ENCODE results near the gene CANT1. TPM values are rescaled to one million over a fixed set of nuclear protein-coding genes. Genes with fewer than 3 reads are reported as not detected.

CANT1 gene
- total RNA-seq, 3 donors from 2014 or later: 26.1 to 48.1 (median 41.0) TPM

GRCh38 chr17:78993981-78994671 is 15.4 kb downstream of the CANT1 start:
- DNase-seq (ENCODE audit: low spot score in 2 of 2): peak in 1 of 2 donors; percentile 45
- Histone ChIP-seq H3K4me3 (no peak overlapping the region), H3K27me3 (no peaks in the 10 kb centered on the region), H3K4me1 (peaks cover 0 to 28% of the 10 kb centered on the region in 2 donors), H3K27ac (no peak overlapping the region), H3K36me3 (no peaks in the 10 kb centered on the region), H3K9me3 (no peaks in the 10 kb centered on the region)
- intact Hi-C loops (cut with DNase I; ENCODE audit: low total_unique reads): no loop called here
- TF ChIP-seq CTCF (IDR thresholded peaks at IDR 0.05) (no peak), POLR2AphosphoS5 (IDR thresholded peaks at IDR 0.05) (no peak), POLR2A (IDR thresholded peaks at IDR 0.05) (no peak)

- Histone ChIP-seq H3K36me3 (no peaks in the 10 kb centered on the region), H3K4me1 (peaks cover 0 to 21% of the 10 kb centered on the region in 2 donors), H3K27ac (no peak overlapping the region), H3K9me3 (no peaks in the 10 kb centered on the region), H3K4me3 (no peak overlapping the region), H3K27me3 (no peaks in the 10 kb centered on the region)
- DNase-seq (ENCODE audit: low spot score in 2 of 2): peak in 1 of 2 donors; percentile 65
- intact Hi-C loops (cut with DNase I; ENCODE audit: low total_unique reads): no loop called here
- TF ChIP-seq POLR2A (IDR thresholded peaks at IDR 0.05) (no peak), CTCF (IDR thresholded peaks at IDR 0.05) (peak; percentile 65 to 76 (median 73))
Observed at GRCh38 chr17:78993241-78993956, 16.2 kb downstream of the CANT1 start.

- Histone ChIP-seq H3K27me3 (no peaks in the 10 kb centered on the region), H3K4me3 (no peak overlapping the region), H3K27ac (no peak overlapping the region), H3K9me3 (no peaks in the 10 kb centered on the region), H3K4me1 (peaks cover 0 to 20% of the 10 kb centered on the region in 2 donors), H3K36me3 (no peaks in the 10 kb centered on the region)
- peak in 1 of 2 donors; percentile 28 for DNase-seq (ENCODE audit: low spot score in 2 of 2)
- TF ChIP-seq CTCF (IDR thresholded peaks at IDR 0.05): no peak
- no peak for TF ChIP-seq POLR2A (IDR thresholded peaks at IDR 0.05)
- TF ChIP-seq POLR2AphosphoS5 (IDR thresholded peaks at IDR 0.05): no peak
- intact Hi-C loops (cut with DNase I; ENCODE audit: low total_unique reads): no loop called here
Observed at GRCh38 chr17:78992542-78993212, 16.9 kb downstream of the CANT1 start.

GRCh38 chr17:78991906-78992532 is 17.5 kb downstream of the CANT1 start:
- H3K9me3 ChIP-seq: no peaks in the 10 kb centered on the region
- intact Hi-C loops (cut with DNase I; ENCODE audit: low total_unique reads): no loop called here
- no peak overlapping the region for H3K27ac ChIP-seq
- TF ChIP-seq CTCF (IDR thresholded peaks at IDR 0.05): no peak
- peak in 1 of 2 donors; percentile 28 for DNase-seq (ENCODE audit: low spot score in 2 of 2)
- H3K4me3 ChIP-seq: no peak overlapping the region
- no peaks in the 10 kb centered on the region for H3K27me3 ChIP-seq
- peaks cover 0 to 16% of the 10 kb centered on the region in 2 donors for H3K4me1 ChIP-seq
- no peaks in the 10 kb centered on the region for H3K36me3 ChIP-seq

All from breast epithelium (tissue), 4 donors.